GM19351 (cell line): ENCODE results near the gene ZNF554.
A peak's percentile ranks its signal among the peaks of the same experiment; 100 is the strongest.

Source experiments
- ATAC-seq: cut with Tn5 transposase; IDR thresholded peaks from one replicate; pipeline ENCODE4 v1.9.1; 2021; ENCODE audit warnings: mild to moderate bottlenecking, moderate library complexity; ENCODE audit not compliant: unreplicated experiment

Gene ZNF554

GRCh38 chr19:2824129-2824528 is 4.5 kb downstream of the ZNF554 start:
- ATAC-seq = no peak

- no peak for ATAC-seq
Measured at GRCh38 chr19:2827022-2827421, 7.4 kb downstream of the ZNF554 start.

GRCh38 chr19:2827840-2828489 is 8.3 kb downstream of the ZNF554 start:
- ATAC-seq = no peak

GRCh38 chr19:2834294-2834871 is 14.7 kb downstream of the ZNF554 start:
- ATAC-seq = no peak

GRCh38 chr19:2837430-2837829 is 17.8 kb downstream of the ZNF554 start:
- ATAC-seq = no peak

- peak; percentile 95 for ATAC-seq
Measured at GRCh38 chr19:2840794-2841791, 21.4 kb downstream of the ZNF554 start, which contains the start of gene ZNF555. Gene ZNF555 (plus strand): TSS chr19:2841475. CDS start chr19:2841573, 98 bp downstream.

- ATAC-seq = no peak
Measured at GRCh38 chr19:2841855-2842574, 22.3 kb downstream of the ZNF554 start.

GRCh38 chr19:2845107-2845506 is 25.4 kb downstream of the ZNF554 start:
- ATAC-seq = no peak

GRCh38 chr19:2846180-2846894 is 26.7 kb downstream of the ZNF554 start:
- ATAC-seq = no peak

- no peak for ATAC-seq
Measured at GRCh38 chr19:2847507-2847906, 27.8 kb downstream of the ZNF554 start.

GRCh38 chr19:2848616-2849015 is 28.9 kb downstream of the ZNF554 start:
- ATAC-seq = no peak

GRCh38 chr19:2850256-2850925 is 30.7 kb downstream of the ZNF554 start:
- ATAC-seq = no peak

GRCh38 chr19:2852598-2852997 is 32.9 kb downstream of the ZNF554 start:
- ATAC-seq = no peak

- no peak for ATAC-seq
Measured at GRCh38 chr19:2853015-2853606, 33.4 kb downstream of the ZNF554 start.

GRCh38 chr19:2854849-2855248 is 35.2 kb downstream of the ZNF554 start:
- no peak for ATAC-seq

GRCh38 chr19:2856457-2857050 is 36.9 kb downstream of the ZNF554 start:
- no peak for ATAC-seq

- ATAC-seq = no peak
Measured at GRCh38 chr19:2858864-2859263, 39.2 kb downstream of the ZNF554 start.

GRCh38 chr19:2863816-2864215 is 44.1 kb downstream of the ZNF554 start:
- no peak for ATAC-seq
